Thymus (tissue), 11 donors: ENCODE data around the gene CERS6. TPM values are rescaled to one million over a fixed set of nuclear protein-coding genes. Genes with fewer than 3 reads are reported as not detected.

Experiments
- DNase-seq, 9 donors: peaks; one replicate each; pipeline ENCODE4 v3.0.0-alpha.2; 2013; ENCODE audit warnings: low spot score in 9 of 9, low read depth in 6 of 9, missing footprints in 1 of 9
- H3K27ac ChIP-seq, 2 donors: one replicate each; pipeline ENCODE4 v1.5.1; 2013; ENCODE audit warnings: control low read depth in 1 of 2, low read depth in 1 of 2, low read length in 1 of 2, mild to moderate bottlenecking in 1 of 2, moderate library complexity in 1 of 2
- H3K27me3 ChIP-seq, 2 donors: one replicate each; pipeline ENCODE4 v1.5.1; 2013; ENCODE audit warnings: low read length in 1 of 2; ENCODE audit not compliant: control insufficient read depth in 2 of 2, insufficient read depth in 1 of 2
- H3K36me3 ChIP-seq, 2 donors: one replicate each; pipeline ENCODE4 v1.5.1; 2013; ENCODE audit warnings: low read length in 1 of 2, mild to moderate bottlenecking in 1 of 2, moderate library complexity in 1 of 2; ENCODE audit not compliant: control insufficient read depth in 2 of 2, insufficient read depth in 2 of 2
- H3K4me1 ChIP-seq, 2 donors: one replicate each; pipeline ENCODE4 v1.5.1; 2013; ENCODE audit warnings: low read length in 2 of 2; ENCODE audit not compliant: control insufficient read depth in 2 of 2, insufficient read depth in 2 of 2
- H3K4me3 ChIP-seq, 2 donors: one replicate each; pipeline ENCODE4 v1.5.1; 2013; ENCODE audit warnings: low read length in 2 of 2, control low read depth in 1 of 2, mild to moderate bottlenecking in 1 of 2
- H3K9me3 ChIP-seq, 2 donors: one replicate each; pipeline ENCODE4 v1.5.1; 2013; ENCODE audit warnings: low read length in 1 of 2, mild to moderate bottlenecking in 1 of 2; ENCODE audit not compliant: control insufficient read depth in 2 of 2, insufficient read depth in 1 of 2
- WGBS: extraction: QIAGEN DNeasy Blood & Tissue Kit; methylation state at CpG from one replicate; pipeline ENCODE4 v1.1.7; 2013; 5-methylcytosine and 5-hydroxymethylcytosine counted together
- polyA plus RNA-seq: library from polyadenylated mRNA; stranded (reverse); fragments of 200-250 nt; gene quantifications from one replicate; pipeline ENCODE4 v1.2.3, GENCODE V29; 2013
- total RNA-seq: library from RNA; stranded (reverse); fragments of 120-200 nt; gene quantifications from one replicate; pipeline ENCODE4 v1.2.4, GENCODE V29; 2013
- donor health status: healthy.

Gene CERS6
- total and polyA plus RNA-seq, 2 donors: 12.1 to 26.9 TPM

- peak in 3 of 9 donors; percentile 25 to 58 (median 31) for DNase-seq
- H3K27ac ChIP-seq: no peak overlapping the region
- peaks cover 2 to 8% of the 10 kb centered on the region in 2 donors for H3K4me1 ChIP-seq
- WGBS: 8% methylated on average over 7 of the region's 7 CpGs
- H3K27me3 ChIP-seq: no peaks in the 10 kb centered on the region
- H3K36me3 ChIP-seq: no peaks in the 10 kb centered on the region
- no peak overlapping the region for H3K4me3 ChIP-seq
- H3K9me3 ChIP-seq: no peaks in the 10 kb centered on the region
Measured at GRCh38 chr2:168632709-168633121, 176.6 kb downstream of the CERS6 start.

- Histone ChIP-seq H3K27me3 (no peaks in the 10 kb centered on the region), H3K4me3 (no peak overlapping the region), H3K36me3 (no peaks in the 10 kb centered on the region), H3K9me3 (no peaks in the 10 kb centered on the region), H3K27ac (no peak overlapping the region), H3K4me1 (peaks cover 2 to 8% of the 10 kb centered on the region in 2 donors)
- WGBS: 96% methylated on average over 1 of the region's 1 CpG
- DNase-seq: no peak
Measured at GRCh38 chr2:168633200-168633599, 177.1 kb downstream of the CERS6 start.

- Histone ChIP-seq H3K4me3 (no peak overlapping the region), H3K27ac (peak overlapping the region in 1 of 2 donors; percentile 13), H3K4me1 (peaks cover 2 to 8% of the 10 kb centered on the region in 2 donors), H3K9me3 (no peaks in the 10 kb centered on the region), H3K36me3 (no peaks in the 10 kb centered on the region), H3K27me3 (no peaks in the 10 kb centered on the region)
- 86% methylated on average over 1 of the region's 1 CpG for WGBS
- no peak for DNase-seq
Measured at GRCh38 chr2:168633895-168634294, 177.8 kb downstream of the CERS6 start.

- peaks cover 2 to 8% of the 10 kb centered on the region in 2 donors for H3K4me1 ChIP-seq
Measured at GRCh38 chr2:168635065-168635577, 179.0 kb downstream of the CERS6 start.

GRCh38 chr2:168639018-168639417, 182.9 kb downstream of the CERS6 start:
- WGBS: 95% methylated on average over 2 of the region's 2 CpGs
- Histone ChIP-seq H3K36me3 (no peaks in the 10 kb centered on the region), H3K4me1 (peaks cover 0 to 2% of the 10 kb centered on the region in 2 donors)

More at GRCh38 chr2:168635065-168635577, 179.0 kb downstream of the CERS6 start:
- Histone ChIP-seq H3K27me3 (no peaks in the 10 kb centered on the region), H3K27ac (no peak overlapping the region), H3K36me3 (no peaks in the 10 kb centered on the region), H3K4me3 (no peak overlapping the region), H3K9me3 (no peaks in the 10 kb centered on the region)
- 64% methylated on average over 3 of the region's 3 CpGs for WGBS
- no peak for DNase-seq

GRCh38 chr2:168639441-168639898, 183.4 kb downstream of the CERS6 start:
- H3K9me3 ChIP-seq: no peaks in the 10 kb centered on the region
- H3K36me3 ChIP-seq: no peaks in the 10 kb centered on the region
- no peak overlapping the region for H3K27ac ChIP-seq
- H3K27me3 ChIP-seq: no peaks in the 10 kb centered on the region
- DNase-seq: no peak
- peaks cover 0 to 2% of the 10 kb centered on the region in 2 donors for H3K4me1 ChIP-seq
- 95% methylated on average over 3 of the region's 3 CpGs for WGBS
- H3K4me3 ChIP-seq: no peak overlapping the region

More at GRCh38 chr2:168639018-168639417, 182.9 kb downstream of the CERS6 start:
- Histone ChIP-seq H3K27ac (no peak overlapping the region), H3K4me3 (no peak overlapping the region), H3K9me3 (no peaks in the 10 kb centered on the region), H3K27me3 (no peaks in the 10 kb centered on the region)
- no peak for DNase-seq

GRCh38 chr2:168640039-168640438, 184.0 kb downstream of the CERS6 start:
- H3K4me1 ChIP-seq: peaks cover 0 to under 1% of the 10 kb centered on the region in 2 donors
- no peaks in the 10 kb centered on the region for H3K9me3 ChIP-seq
- 97% methylated on average over 3 of the region's 3 CpGs for WGBS
- DNase-seq: no peak
- H3K27me3 ChIP-seq: no peaks in the 10 kb centered on the region
- H3K4me3 ChIP-seq: no peak overlapping the region
- H3K36me3 ChIP-seq: no peaks in the 10 kb centered on the region
- no peak overlapping the region for H3K27ac ChIP-seq

- H3K27me3 ChIP-seq: no peaks in the 10 kb centered on the region
- H3K9me3 ChIP-seq: no peaks in the 10 kb centered on the region
- H3K36me3 ChIP-seq: no peaks in the 10 kb centered on the region
- no peak overlapping the region for H3K27ac ChIP-seq
- WGBS: 99% methylated on average over 4 of the region's 4 CpGs
- no peak for DNase-seq
- H3K4me1 ChIP-seq: no peaks in the 10 kb centered on the region
- H3K4me3 ChIP-seq: no peak overlapping the region
Measured at GRCh38 chr2:168641636-168642035, 185.6 kb downstream of the CERS6 start.

- DNase-seq: no peak
- WGBS: 97% methylated on average over 6 of the region's 6 CpGs
- H3K27me3 ChIP-seq: no peaks in the 10 kb centered on the region
- no peaks in the 10 kb centered on the region for H3K9me3 ChIP-seq
- H3K36me3 ChIP-seq: no peaks in the 10 kb centered on the region
- no peak overlapping the region for H3K27ac ChIP-seq
- peaks cover 0 to 1% of the 10 kb centered on the region in 2 donors for H3K4me1 ChIP-seq
- no peak overlapping the region for H3K4me3 ChIP-seq
Measured at GRCh38 chr2:168642873-168643272, 186.8 kb downstream of the CERS6 start.
